Measurements from ENCODE around the gene COL17A1.

Gene COL17A1

GRCh38 chr10:104072786-104073185 lies 12.9 kb downstream of the COL17A1 start:
- ATAC-seq (ENCODE audit: low read depth) (no peak), DNase-seq (ENCODE audit: low spot score) (no peak)
- Histone ChIP-seq H3K36me3 (ENCODE audit: low read depth) (peaks cover 100% of the 10 kb centered on the region), H3K27ac (ENCODE audit: poor library complexity, severe bottlenecking) (no peak overlapping the region), H3K9me3 (ENCODE audit: severe bottlenecking) (no peaks in the 10 kb centered on the region), H3K27me3 (ENCODE audit: insufficient read depth, poor library complexity, severe bottlenecking) (no peaks in the 10 kb centered on the region), H3K4me3 (ENCODE audit: severe bottlenecking) (no peak overlapping the region), H3K4me1 (ENCODE audit: insufficient read depth, poor library complexity, severe bottlenecking) (no peaks in the 10 kb centered on the region)
- TF ChIP-seq CTCF (IDR thresholded peaks at IDR 0.05; ENCODE audit: poor library complexity, severe bottlenecking), result no peak

DNA sequence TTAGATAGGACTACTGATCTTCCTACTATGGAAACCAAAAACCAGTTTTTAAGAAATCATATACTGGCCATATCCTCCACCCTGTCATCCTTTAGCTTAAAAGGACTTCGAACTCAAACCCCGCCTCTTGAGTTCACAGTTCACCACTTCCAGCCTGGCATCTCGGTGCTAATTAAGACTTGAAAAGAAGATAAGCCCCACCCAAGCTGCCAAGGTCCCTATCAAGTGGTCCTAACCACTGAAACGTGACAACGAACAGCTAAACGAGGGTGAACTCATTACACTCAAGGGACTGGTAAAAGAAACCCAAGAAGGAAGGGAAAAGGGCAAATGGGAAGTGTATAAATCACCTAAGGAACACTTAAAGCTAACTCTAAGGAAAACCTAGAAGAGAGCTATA lies 16.1 kb downstream of the COL17A1 start:
- no peak for TF ChIP-seq CTCF (IDR thresholded peaks at IDR 0.05; ENCODE audit: poor library complexity, severe bottlenecking)
- peaks cover 100% of the 10 kb centered on the region for H3K36me3 ChIP-seq (ENCODE audit: low read depth)
- H3K4me1 ChIP-seq (ENCODE audit: insufficient read depth, poor library complexity, severe bottlenecking), result no peaks in the 10 kb centered on the region
- ATAC-seq (ENCODE audit: low read depth) (no peak), DNase-seq (ENCODE audit: low spot score) (no peak)
- no peaks in the 10 kb centered on the region for H3K27me3 ChIP-seq (ENCODE audit: insufficient read depth, poor library complexity, severe bottlenecking)
- H3K9me3 ChIP-seq (ENCODE audit: severe bottlenecking), result no peaks in the 10 kb centered on the region
- H3K4me3 ChIP-seq (ENCODE audit: severe bottlenecking), result no peak overlapping the region
- H3K27ac ChIP-seq (ENCODE audit: poor library complexity, severe bottlenecking), result no peak overlapping the region

DNA sequence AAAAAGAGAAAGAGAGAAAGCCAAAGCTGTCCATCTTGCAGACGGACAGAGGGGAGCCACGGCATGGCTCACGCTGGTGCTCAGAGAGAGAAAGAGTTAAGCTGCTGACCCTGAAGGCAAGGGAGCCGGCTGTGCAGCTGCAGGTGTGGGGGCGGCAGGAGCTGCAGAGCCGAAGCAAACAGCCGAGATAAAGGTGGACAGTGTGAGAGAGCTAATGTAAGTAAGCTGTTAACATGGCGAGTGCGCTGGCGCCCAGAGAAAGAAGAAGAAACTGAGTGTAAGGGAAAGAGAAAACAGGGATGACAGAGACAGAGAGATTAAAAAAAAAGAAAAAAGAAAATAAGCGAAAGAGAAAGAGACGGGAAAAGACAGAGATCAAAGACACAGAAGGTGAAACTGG lies 18.2 kb downstream of the COL17A1 start:
- Histone ChIP-seq H3K4me3 (ENCODE audit: severe bottlenecking) (no peak overlapping the region), H3K36me3 (ENCODE audit: low read depth) (peaks cover 100% of the 10 kb centered on the region), H3K27ac (ENCODE audit: poor library complexity, severe bottlenecking) (no peak overlapping the region), H3K27me3 (ENCODE audit: insufficient read depth, poor library complexity, severe bottlenecking) (no peaks in the 10 kb centered on the region), H3K9me3 (ENCODE audit: severe bottlenecking) (no peaks in the 10 kb centered on the region), H3K4me1 (ENCODE audit: insufficient read depth, poor library complexity, severe bottlenecking) (no peaks in the 10 kb centered on the region)
- no peak for TF ChIP-seq CTCF (IDR thresholded peaks at IDR 0.05; ENCODE audit: poor library complexity, severe bottlenecking)
- ATAC-seq (ENCODE audit: low read depth), result no peak
- DNase-seq (ENCODE audit: low spot score), result no peak

DNA sequence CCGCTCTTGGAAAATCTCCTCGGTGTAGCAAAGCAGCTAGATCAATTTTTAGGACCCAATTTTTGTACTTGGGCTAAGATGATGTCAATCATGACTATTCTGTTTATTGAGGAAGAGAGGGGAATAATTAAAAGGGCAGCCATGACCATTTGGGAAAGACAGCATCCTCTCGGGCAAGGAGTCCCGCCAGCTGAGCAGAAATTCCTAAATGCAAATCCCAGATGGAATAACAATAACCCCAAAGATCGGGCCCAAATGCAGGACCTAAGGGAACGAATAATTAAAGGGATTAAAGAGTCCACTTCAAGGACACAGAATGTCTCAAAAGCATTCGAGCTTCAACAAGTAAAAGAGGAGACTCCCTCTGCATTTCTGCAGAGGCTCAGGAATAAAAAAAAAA lies 18.7 kb downstream of the COL17A1 start:
- no peaks in the 10 kb centered on the region for H3K9me3 ChIP-seq (ENCODE audit: severe bottlenecking)
- no peaks in the 10 kb centered on the region for H3K4me1 ChIP-seq (ENCODE audit: insufficient read depth, poor library complexity, severe bottlenecking)
- no peak overlapping the region for H3K27ac ChIP-seq (ENCODE audit: poor library complexity, severe bottlenecking)
- H3K27me3 ChIP-seq (ENCODE audit: insufficient read depth, poor library complexity, severe bottlenecking), result no peaks in the 10 kb centered on the region
- no peak overlapping the region for H3K4me3 ChIP-seq (ENCODE audit: severe bottlenecking)
- peaks cover 100% of the 10 kb centered on the region for H3K36me3 ChIP-seq (ENCODE audit: low read depth)
- DNase-seq (ENCODE audit: low spot score), result no peak
- ATAC-seq (ENCODE audit: low read depth), result no peak
- no peak for TF ChIP-seq CTCF (IDR thresholded peaks at IDR 0.05; ENCODE audit: poor library complexity, severe bottlenecking)

DNA sequence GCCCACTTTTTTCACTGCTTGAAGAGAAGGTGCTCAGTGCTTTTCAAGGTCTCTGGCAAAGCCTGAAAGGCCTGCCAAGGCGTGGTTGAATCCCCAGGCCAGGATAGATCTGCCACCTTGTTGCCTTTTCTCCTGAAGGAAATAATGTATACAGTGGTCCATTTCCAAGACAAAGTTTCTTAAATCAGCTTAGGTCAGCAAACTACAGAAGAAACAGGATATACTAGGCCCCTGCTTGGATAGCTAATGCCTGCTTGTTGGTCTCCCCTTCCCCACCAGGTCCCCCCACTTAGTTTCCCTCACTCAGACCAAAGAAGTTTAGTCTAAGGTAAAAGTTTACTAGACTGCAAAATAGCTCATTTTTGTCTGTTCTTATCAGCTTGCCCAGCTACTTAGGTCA lies 19.9 kb downstream of the COL17A1 start:
- Histone ChIP-seq H3K9me3 (ENCODE audit: severe bottlenecking) (no peaks in the 10 kb centered on the region), H3K4me3 (ENCODE audit: severe bottlenecking) (no peak overlapping the region), H3K27me3 (ENCODE audit: insufficient read depth, poor library complexity, severe bottlenecking) (no peaks in the 10 kb centered on the region), H3K27ac (ENCODE audit: poor library complexity, severe bottlenecking) (no peak overlapping the region), H3K36me3 (ENCODE audit: low read depth) (peaks cover 100% of the 10 kb centered on the region), H3K4me1 (ENCODE audit: insufficient read depth, poor library complexity, severe bottlenecking) (no peaks in the 10 kb centered on the region)
- ATAC-seq (ENCODE audit: low read depth) (no peak), DNase-seq (ENCODE audit: low spot score) (no peak)
- no peak for TF ChIP-seq CTCF (IDR thresholded peaks at IDR 0.05; ENCODE audit: poor library complexity, severe bottlenecking)

Data from RWPE2 (cell line).